C4-2B (cell line): ENCODE data around the gene LMO2.

Source experiments
- H3K27ac ChIP-seq: fragments of 450-650 bp; 2 replicates; pipeline ENCODE4 v1.5.1; 2017
- ZFX ChIP-seq: fragments of 450-650 bp; IDR thresholded peaks from 2 replicates; pipeline ENCODE4 v1.6.1; 2017
- TF ChIP-seq, protein P1 (sequence below): fragments of 450-650 bp; conservative IDR thresholded peaks from 2 replicates; pipeline ENCODE4 v1.5.1; 2017; ENCODE audit warnings: mild to moderate bottlenecking

The LMO2 gene

DNA sequence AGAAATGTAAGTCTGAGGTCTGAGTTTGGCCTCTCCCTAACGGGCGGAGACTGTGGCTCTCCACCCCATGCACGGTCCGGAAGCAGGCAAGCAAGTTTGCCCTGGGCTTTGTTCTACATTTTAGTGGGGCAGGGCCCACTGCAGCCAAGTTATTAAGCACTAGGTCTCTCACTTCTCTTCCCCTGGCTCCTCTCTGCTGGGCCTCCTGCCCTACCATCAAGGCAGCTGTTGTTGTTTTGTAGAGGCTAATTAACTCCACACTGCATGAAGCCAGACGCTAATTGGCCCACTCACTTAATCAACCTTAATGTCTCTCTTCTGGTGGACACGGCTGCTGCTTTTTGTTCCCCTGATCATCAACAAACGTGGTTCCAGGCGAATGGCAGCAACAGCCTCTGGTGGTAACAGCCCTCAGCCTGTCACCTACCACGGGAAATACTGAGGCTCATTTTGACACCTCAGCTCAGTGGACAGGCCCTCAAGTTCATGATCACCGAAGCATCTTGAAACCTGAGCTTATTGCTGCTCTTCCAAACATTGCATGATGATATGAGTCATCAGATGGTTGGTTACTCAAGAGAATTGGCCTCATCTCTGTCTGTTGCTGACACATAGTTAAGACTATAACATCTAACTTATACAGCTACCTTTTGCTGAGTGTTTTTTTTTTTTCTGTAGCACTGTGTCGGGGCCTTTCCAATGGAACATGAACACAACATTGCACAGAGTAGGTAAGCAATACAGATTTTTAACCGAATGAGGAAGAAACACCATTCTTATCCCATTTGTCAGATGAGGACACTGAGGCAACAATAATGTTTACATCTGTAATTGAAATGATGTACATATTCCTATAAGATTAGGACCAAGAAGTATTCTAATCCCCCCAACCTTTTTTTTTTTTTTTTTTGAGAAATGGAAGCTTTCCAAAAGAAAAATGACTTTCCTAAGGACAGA is 20.8 kb upstream of the LMO2 start:
- no peak for TF ChIP-seq ZFX
- TF ChIP-seq, protein P1, sequence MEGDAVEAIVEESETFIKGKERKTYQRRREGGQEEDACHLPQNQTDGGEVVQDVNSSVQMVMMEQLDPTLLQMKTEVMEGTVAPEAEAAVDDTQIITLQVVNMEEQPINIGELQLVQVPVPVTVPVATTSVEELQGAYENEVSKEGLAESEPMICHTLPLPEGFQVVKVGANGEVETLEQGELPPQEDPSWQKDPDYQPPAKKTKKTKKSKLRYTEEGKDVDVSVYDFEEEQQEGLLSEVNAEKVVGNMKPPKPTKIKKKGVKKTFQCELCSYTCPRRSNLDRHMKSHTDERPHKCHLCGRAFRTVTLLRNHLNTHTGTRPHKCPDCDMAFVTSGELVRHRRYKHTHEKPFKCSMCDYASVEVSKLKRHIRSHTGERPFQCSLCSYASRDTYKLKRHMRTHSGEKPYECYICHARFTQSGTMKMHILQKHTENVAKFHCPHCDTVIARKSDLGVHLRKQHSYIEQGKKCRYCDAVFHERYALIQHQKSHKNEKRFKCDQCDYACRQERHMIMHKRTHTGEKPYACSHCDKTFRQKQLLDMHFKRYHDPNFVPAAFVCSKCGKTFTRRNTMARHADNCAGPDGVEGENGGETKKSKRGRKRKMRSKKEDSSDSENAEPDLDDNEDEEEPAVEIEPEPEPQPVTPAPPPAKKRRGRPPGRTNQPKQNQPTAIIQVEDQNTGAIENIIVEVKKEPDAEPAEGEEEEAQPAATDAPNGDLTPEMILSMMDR, result no peak
- no peak overlapping the region for H3K27ac ChIP-seq

DNA sequence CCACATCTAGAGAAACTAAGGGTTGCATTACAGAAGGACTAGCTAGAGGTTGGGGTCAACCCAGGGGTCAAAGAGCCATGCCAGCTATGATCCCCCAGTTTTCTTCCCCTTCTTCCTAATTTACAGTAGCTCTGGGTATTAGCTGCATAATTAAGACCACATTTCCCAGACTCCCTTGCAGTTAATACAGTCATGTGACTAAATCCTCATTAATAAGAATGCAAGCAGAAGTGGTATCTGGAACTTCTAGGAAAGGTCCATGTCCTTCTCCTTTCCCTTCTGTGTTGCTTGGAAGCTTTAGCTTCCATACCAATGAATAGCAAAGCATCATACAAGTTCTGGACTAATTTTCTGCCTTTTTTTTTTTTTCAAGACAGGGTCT is 19.1 kb upstream of the LMO2 start:
- H3K27ac ChIP-seq, result no peak overlapping the region
- TF ChIP-seq, protein P1, result no peak
- no peak for TF ChIP-seq ZFX

DNA sequence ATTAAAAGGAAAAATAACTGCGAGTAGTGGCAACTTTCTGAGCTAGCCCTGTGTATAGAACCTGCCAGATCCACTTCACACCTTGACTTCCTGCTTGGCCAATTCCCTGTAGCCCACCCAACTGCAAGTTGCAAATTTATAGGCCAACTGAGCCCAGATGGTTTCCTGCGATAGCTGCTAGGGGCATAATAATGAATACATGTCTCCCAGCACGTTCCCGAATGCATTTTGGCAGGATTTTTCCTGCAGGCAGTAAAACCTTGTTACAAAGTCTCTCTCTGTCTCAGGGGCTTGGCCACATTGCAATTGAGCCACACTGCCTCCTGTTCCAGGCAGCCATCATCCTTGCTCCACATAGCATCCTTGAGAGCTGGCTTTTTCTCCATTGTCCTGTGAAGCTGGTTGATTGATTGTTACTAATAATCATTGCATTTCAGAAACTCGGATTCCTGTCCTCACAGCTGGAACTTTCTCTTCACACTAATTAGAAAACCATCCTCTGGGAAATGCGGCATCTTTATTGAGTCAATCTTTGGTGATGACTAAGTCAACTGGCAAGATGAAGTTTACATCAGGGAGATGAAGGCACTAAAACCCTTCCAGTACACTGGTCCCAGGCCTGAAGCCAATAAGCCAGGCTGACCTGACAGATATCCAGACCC is 18.6 kb upstream of the LMO2 start:
- no peak overlapping the region for H3K27ac ChIP-seq
- TF ChIP-seq, protein P1, result no peak
- no peak for TF ChIP-seq ZFX

DNA sequence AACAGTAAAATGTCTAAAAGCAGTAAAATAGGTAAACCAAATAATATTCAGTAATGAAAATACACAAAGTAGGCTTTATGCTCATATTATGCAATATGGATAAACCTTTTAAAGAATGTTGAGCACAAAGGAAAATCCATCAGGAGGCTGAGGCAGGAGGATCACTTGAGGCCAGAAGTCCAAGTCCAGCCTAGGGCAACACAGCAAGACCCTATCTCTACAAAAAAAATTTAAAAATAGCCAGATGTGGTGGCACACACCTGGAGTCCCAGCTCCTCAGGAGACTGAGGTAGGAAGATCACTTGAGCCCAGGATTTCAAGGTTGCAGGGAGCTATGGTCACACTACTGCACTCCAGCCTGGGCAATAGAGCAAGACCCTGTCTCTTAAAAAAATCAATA is 17.7 kb upstream of the LMO2 start:
- no peak for TF ChIP-seq ZFX
- TF ChIP-seq, protein P1, result no peak
- H3K27ac ChIP-seq, result no peak overlapping the region

DNA sequence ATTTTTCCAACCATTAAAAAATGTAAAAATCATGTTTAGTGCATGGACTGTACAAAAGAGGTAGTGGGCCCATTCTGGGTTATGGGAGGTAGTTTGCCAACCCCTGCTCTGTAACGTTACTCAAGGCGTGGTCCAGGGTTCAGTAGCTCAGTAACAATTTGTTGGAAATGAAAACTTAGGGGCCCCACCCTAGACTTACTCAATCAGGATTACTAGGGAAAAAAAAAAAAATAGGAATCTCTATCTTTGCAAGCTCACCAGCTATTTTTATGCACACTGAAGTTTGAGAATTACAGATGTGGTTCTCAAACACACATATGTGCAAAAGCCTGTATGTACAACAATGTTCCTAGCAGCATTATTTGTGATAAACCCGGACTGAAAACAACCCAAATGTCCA is 17.3 kb upstream of the LMO2 start:
- TF ChIP-seq ZFX, result no peak
- TF ChIP-seq, protein P1, result no peak
- no peak overlapping the region for H3K27ac ChIP-seq

DNA sequence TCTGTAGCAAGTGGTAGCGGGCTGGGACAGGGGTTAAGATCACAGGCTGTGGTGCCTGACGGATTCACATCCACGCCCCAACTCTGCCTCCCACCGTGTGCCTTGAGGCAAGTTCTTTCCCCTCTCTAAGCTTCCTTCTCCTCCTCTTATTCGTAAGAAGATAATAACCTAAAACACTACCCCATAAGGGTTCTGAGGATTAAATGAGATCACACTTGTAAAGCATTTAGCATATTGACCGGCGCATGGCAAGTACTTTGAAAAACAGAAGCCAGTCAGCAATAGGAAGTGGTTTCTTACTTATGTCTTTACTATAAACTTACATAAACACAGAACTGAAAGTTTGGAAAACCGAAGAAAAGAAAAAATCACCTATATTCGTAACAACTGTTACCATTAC is 15.5 kb upstream of the LMO2 start:
- TF ChIP-seq, protein P1, result no peak
- no peak for TF ChIP-seq ZFX
- H3K27ac ChIP-seq, result no peak overlapping the region
